MM.1S (cell line): ENCODE measurements around the gene NDOR1.
A peak's percentile ranks its signal among the peaks of the same experiment; 100 is the strongest.

Experiments
- DNase-seq: peaks from one replicate; pipeline ENCODE4 v3.0.0-alpha.2; 2015
- H2AFZ ChIP-seq: fragments of 300-600 bp; sonication (generic); 2 replicates; pipeline ENCODE4 v1.6.0; 2016; ENCODE audit warnings: antibody characterized with exemption, low read length
- H3F3A ChIP-seq: fragments of 300-600 bp; sonication (generic); 2 replicates; pipeline ENCODE4 v1.6.1; 2016; ENCODE audit warnings: mild to moderate bottlenecking, antibody characterized with exemption, low read length, moderate library complexity, mixed read lengths; ENCODE audit not compliant: insufficient read depth
- H3K27ac ChIP-seq: fragments of 300-600 bp; sonication (generic); 2 replicates; pipeline ENCODE4 v1.5.1; 2016; ENCODE audit warnings: mild to moderate bottlenecking, low read length
- H3K27me3 ChIP-seq: fragments of 300-600 bp; sonication (generic); replicated peaks from 2 replicates; pipeline ENCODE4 v1.6.0; 2016; ENCODE audit warnings: low read length; ENCODE audit not compliant: insufficient read depth
- H3K36me3 ChIP-seq: fragments of 300-600 bp; sonication (generic); replicated peaks from 2 replicates; pipeline ENCODE4 v1.6.1; 2016; ENCODE audit warnings: mild to moderate bottlenecking, low read length, mixed read lengths; ENCODE audit not compliant: insufficient read depth
- H3K4me1 ChIP-seq: fragments of 300-600 bp; sonication (generic); 2 replicates; pipeline ENCODE4 v1.6.1; 2016; ENCODE audit warnings: low read length, mixed read lengths
- H3K4me2 ChIP-seq: fragments of 300-600 bp; sonication (generic); 2 replicates; pipeline ENCODE4 v1.6.0; 2016; ENCODE audit warnings: low read depth, low read length
- H3K4me3 ChIP-seq: fragments of 300-600 bp; sonication (generic); 2 replicates; pipeline ENCODE4 v1.5.1; 2016; ENCODE audit warnings: low read length, mixed read lengths
- H3K79me2 ChIP-seq: fragments of 300-600 bp; sonication (generic); 2 replicates; pipeline ENCODE4 v1.6.1; 2016; ENCODE audit warnings: mixed run types, low read length, mixed read lengths
- H3K9ac ChIP-seq: fragments of 300-600 bp; sonication (generic); 2 replicates; pipeline ENCODE4 v1.6.1; 2016; ENCODE audit warnings: low read length, mixed read lengths
- H3K9me2 ChIP-seq: fragments of 300-600 bp; sonication (generic); replicated peaks from 2 replicates; pipeline ENCODE4 v1.6.1; 2016; ENCODE audit warnings: mild to moderate bottlenecking, low read length, mixed read lengths; ENCODE audit not compliant: insufficient read depth
- H3K9me3 ChIP-seq: fragments of 300-600 bp; sonication (generic); replicated peaks from 2 replicates; pipeline ENCODE4 v1.6.1; 2016; ENCODE audit warnings: mild to moderate bottlenecking, low read length, mixed read lengths; ENCODE audit not compliant: insufficient read depth
- H4K20me1 ChIP-seq: fragments of 300-600 bp; sonication (generic); 2 replicates; pipeline ENCODE4 v1.6.1; 2016; ENCODE audit warnings: mild to moderate bottlenecking, low read length, moderate library complexity, mixed read lengths; ENCODE audit not compliant: insufficient read depth
- CTCF ChIP-seq: fragments of 300-600 bp; sonication (generic); IDR thresholded peaks from 2 replicates; pipeline ENCODE4 v1.5.1; 2016; ENCODE audit warnings: antibody characterized with exemption, low read length, mixed read lengths
- EZH2 ChIP-seq: fragments of 300-600 bp; sonication (generic); optimal IDR thresholded peaks from 2 replicates; pipeline ENCODE3; 2017; ENCODE audit warnings: low read depth, mild to moderate bottlenecking, antibody characterized with exemption, low read length, mixed read lengths
- EZH2phosphoT487 ChIP-seq: fragments of 300-600 bp; sonication (generic); IDR thresholded peaks from 2 replicates; pipeline ENCODE4 v1.6.1; 2018; ENCODE audit warnings: antibody characterized with exemption, low read length

The NDOR1 gene

GRCh38 chr9:137167747-137168572, 37.5 kb upstream of the NDOR1 start:
- no peaks in the 10 kb centered on the region for H3K9me3 ChIP-seq
- H3K27ac ChIP-seq, result no peak overlapping the region
- no peaks in the 10 kb centered on the region for H3K4me1 ChIP-seq
- H4K20me1 ChIP-seq, result no peaks in the 10 kb centered on the region
- H3K9me2 ChIP-seq, result no peaks in the 10 kb centered on the region
- H3K36me3 ChIP-seq, result no peaks in the 10 kb centered on the region
- H3K27me3 ChIP-seq, result peaks cover 88% of the 10 kb centered on the region
- no peak overlapping the region for H3K4me3 ChIP-seq
- H3F3A ChIP-seq, result no peaks in the 10 kb centered on the region
- no peak overlapping the region for H3K4me2 ChIP-seq
- H3K79me2 ChIP-seq, result no peaks in the 10 kb centered on the region
- no peak for TF ChIP-seq EZH2
- no peak for TF ChIP-seq EZH2phosphoT487
- TF ChIP-seq CTCF, result no peak
- no peak overlapping the region for H2AFZ ChIP-seq
- no peak overlapping the region for H3K9ac ChIP-seq
- DNase-seq, result no peak

GRCh38 chr9:137168573-137168903, 37.0 kb upstream of the NDOR1 start:
- H3K9ac ChIP-seq, result no peak overlapping the region
- no peaks in the 10 kb centered on the region for H3F3A ChIP-seq
- no peak overlapping the region for H2AFZ ChIP-seq
- H3K9me2 ChIP-seq, result no peaks in the 10 kb centered on the region
- DNase-seq, result no peak
- no peak for TF ChIP-seq EZH2phosphoT487
- TF ChIP-seq CTCF, result no peak
- no peak for TF ChIP-seq EZH2
- no peaks in the 10 kb centered on the region for H3K79me2 ChIP-seq
- H3K27me3 ChIP-seq, result peaks cover 86% of the 10 kb centered on the region
- H3K36me3 ChIP-seq, result no peaks in the 10 kb centered on the region
- no peak overlapping the region for H3K27ac ChIP-seq
- H3K4me3 ChIP-seq, result no peak overlapping the region; the same call in 1 of the 2 replicates
- no peaks in the 10 kb centered on the region for H3K4me1 ChIP-seq
- no peaks in the 10 kb centered on the region for H3K9me3 ChIP-seq
- no peaks in the 10 kb centered on the region for H4K20me1 ChIP-seq
- peak overlapping the region; percentile 72; the same call in 1 of the 2 replicates for H3K4me2 ChIP-seq

- Histone ChIP-seq H3K9ac (no peak overlapping the region), H3K36me3 (no peaks in the 10 kb centered on the region)
- TF ChIP-seq EZH2phosphoT487 (no peak), EZH2 (no peak), CTCF (no peak)
These were observed 36.3 kb upstream of the NDOR1 start for GRCh38 chr9:137168904-137169856.

More at GRCh38 chr9:137168904-137169856, 36.3 kb upstream of the NDOR1 start:
- DNase-seq, result peak; percentile 50
- no peak overlapping the region for H2AFZ ChIP-seq
- H3K27me3 ChIP-seq, result peaks cover 79% of the 10 kb centered on the region
- H3K27ac ChIP-seq, result no peak overlapping the region
- H3K9me3 ChIP-seq, result no peaks in the 10 kb centered on the region
- no peaks in the 10 kb centered on the region for H3F3A ChIP-seq
- H3K4me1 ChIP-seq, result no peaks in the 10 kb centered on the region
- no peaks in the 10 kb centered on the region for H3K9me2 ChIP-seq
- H3K4me3 ChIP-seq, result peak overlapping the region; percentile 41; the same call in 1 of the 2 replicates
- H3K79me2 ChIP-seq, result no peaks in the 10 kb centered on the region
- H3K4me2 ChIP-seq, result peak overlapping the region; percentile 72; the same call in 1 of the 2 replicates
- no peaks in the 10 kb centered on the region for H4K20me1 ChIP-seq
